Measurements from ENCODE around the gene ZNF317. TPM values are rescaled to one million over a fixed set of nuclear protein-coding genes. Genes with fewer than 3 reads are reported as not detected.
"Not testable (repeated sequence)": the region's sequence is repeated elsewhere in the genome, so short reads cannot be mapped to it uniquely, and the experiment has no call there.

The ZNF317 gene
- total and polyA plus RNA-seq, 4 donors, result 7.8 to 11.6 (median 10.5) TPM

GRCh38 chr19:9187191-9187590 is 47.0 kb downstream of the ZNF317 start:
- no peak for DNase-seq (ENCODE audit: low spot score)
- WGBS, result 84% methylated on average over 6 of the region's 6 CpGs
- H3K36me3 ChIP-seq (ENCODE audit: control insufficient read depth in 4 of 4, insufficient read depth in 3 of 4, low read depth in 1 of 4, low read length in 3 of 4), result no peaks in the 10 kb centered on the region
- no peaks in the 10 kb centered on the region for H3K27me3 ChIP-seq (ENCODE audit: control insufficient read depth in 4 of 4, insufficient read depth in 4 of 4, low read length in 3 of 4)
- no peaks in the 10 kb centered on the region for H3K4me1 ChIP-seq (ENCODE audit: control insufficient read depth in 4 of 4, insufficient read depth in 4 of 4, low read length in 3 of 4)
- TF ChIP-seq ATF3 (IDR thresholded peaks at IDR 0.05) (no peak), RAD21 (IDR thresholded peaks at IDR 0.05) (no peak), RXRA (IDR thresholded peaks at IDR 0.05) (no peak), GABPA (IDR thresholded peaks at IDR 0.05 in 1 of 2, conservative IDR thresholded peaks at IDR 0.05 in 1 of 2) (no peak), HNF4G (IDR thresholded peaks at IDR 0.05) (no peak), YY1 (IDR thresholded peaks at IDR 0.05) (no peak), NR2F2 (IDR thresholded peaks at IDR 0.05) (no peak), FOXA2 (IDR thresholded peaks at IDR 0.05) (no peak), SP1 (IDR thresholded peaks at IDR 0.05) (no peak), REST (IDR thresholded peaks at IDR 0.05) (no peak), FOXA1 (IDR thresholded peaks at IDR 0.05) (no peak)
- H3K4me3 ChIP-seq (ENCODE audit: low read depth in 1 of 3, low read length in 3 of 3), result peak overlapping the region in 1 of 3 donors; percentile 23
- peaks cover 0 to 5% (median 2%) of the 10 kb centered on the region in 4 donors for H3K9me3 ChIP-seq (ENCODE audit: control insufficient read depth in 4 of 4, low read length in 3 of 4)
- H3K27ac ChIP-seq (ENCODE audit: low read depth in 1 of 2, low read length in 2 of 2), result no peak overlapping the region
- H3K9ac ChIP-seq (ENCODE audit: low read depth in 1 of 2, low read length in 2 of 2), result no peak overlapping the region

- no peaks in the 10 kb centered on the region for H3K36me3 ChIP-seq (ENCODE audit: control insufficient read depth in 4 of 4, insufficient read depth in 3 of 4, low read depth in 1 of 4, low read length in 3 of 4)
- H3K27ac ChIP-seq (ENCODE audit: low read depth in 1 of 2, low read length in 2 of 2), result no peak overlapping the region
- no peak overlapping the region for H3K4me3 ChIP-seq (ENCODE audit: low read depth in 1 of 3, low read length in 3 of 3)
- no peaks in the 10 kb centered on the region for H3K4me1 ChIP-seq (ENCODE audit: control insufficient read depth in 4 of 4, insufficient read depth in 4 of 4, low read length in 3 of 4)
- H3K27me3 ChIP-seq (ENCODE audit: control insufficient read depth in 4 of 4, insufficient read depth in 4 of 4, low read length in 3 of 4), result no peaks in the 10 kb centered on the region
- TF ChIP-seq RAD21 (IDR thresholded peaks at IDR 0.05), result no peak
- no peak for TF ChIP-seq FOXA1 (IDR thresholded peaks at IDR 0.05)
- TF ChIP-seq MAX (IDR thresholded peaks at IDR 0.05), result no peak
- TF ChIP-seq ZBTB33 (IDR thresholded peaks at IDR 0.05), result no peak
- no peak for TF ChIP-seq TAF1 (conservative IDR thresholded peaks at IDR 0.05)
- no peak for TF ChIP-seq YY1 (IDR thresholded peaks at IDR 0.05)
- no peak overlapping the region for H3K9ac ChIP-seq (ENCODE audit: low read depth in 1 of 2, low read length in 2 of 2)
- no peak for DNase-seq (ENCODE audit: low spot score)
- peaks cover 0 to 5% (median under 1%) of the 10 kb centered on the region in 4 donors for H3K9me3 ChIP-seq (ENCODE audit: control insufficient read depth in 4 of 4, low read length in 3 of 4)
- 74% methylated on average over 7 of the region's 7 CpGs for WGBS
These were observed 49.3 kb downstream of the ZNF317 start for GRCh38 chr19:9189535-9189934.

GRCh38 chr19:9198044-9198443 is 57.8 kb downstream of the ZNF317 start:
- WGBS, result 66% methylated on average over 2 of the region's 2 CpGs

More at GRCh38 chr19:9198044-9198443, 57.8 kb downstream of the ZNF317 start:
- not testable (repeated sequence) for H3K4me3 ChIP-seq (ENCODE audit: low read depth in 1 of 3, low read length in 3 of 3); H3K9ac ChIP-seq (ENCODE audit: low read depth in 1 of 2, low read length in 2 of 2); DNase-seq (ENCODE audit: low spot score); H3K27me3 ChIP-seq (ENCODE audit: control insufficient read depth in 4 of 4, insufficient read depth in 4 of 4, low read length in 3 of 4); H3K9me3 ChIP-seq (ENCODE audit: control insufficient read depth in 4 of 4, low read length in 3 of 4); H3K4me1 ChIP-seq (ENCODE audit: control insufficient read depth in 4 of 4, insufficient read depth in 4 of 4, low read length in 3 of 4); H3K36me3 ChIP-seq (ENCODE audit: control insufficient read depth in 4 of 4, insufficient read depth in 3 of 4, low read depth in 1 of 4, low read length in 3 of 4); H3K27ac ChIP-seq (ENCODE audit: low read depth in 1 of 2, low read length in 2 of 2)
